Iris pigment epithelial cell (primary cell): ENCODE data around the gene CENPS.
"Not testable (repeated sequence)": the region's sequence is repeated elsewhere in the genome, so short reads cannot be mapped to it uniquely, and the experiment has no call there.

Experiments used
- DNase-seq: peaks from one replicate; pipeline ENCODE4 v3.0.0-alpha.2; 2011; ENCODE audit warnings: low read depth

The CENPS gene

GRCh38 chr1:10430216-10431069 lies at the start of gene CENPS:
TSS of gene CENPS (plus strand) at chr1:10430433. CDS start at chr1:10430518, 85 bp downstream.
- DNase-seq, result peak; percentile 82

- DNase-seq, result peak; percentile 96
Measured at GRCh38 chr1:10380594-10381275, 49.5 kb upstream of the CENPS start.

GRCh38 chr1:10383630-10384029 lies 46.6 kb upstream of the CENPS start:
- no peak for DNase-seq

- DNase-seq, result no peak
Measured at GRCh38 chr1:10384219-10384618, 46.0 kb upstream of the CENPS start.

- DNase-seq, result no peak
Measured at GRCh38 chr1:10386761-10387676, 43.2 kb upstream of the CENPS start.

GRCh38 chr1:10387677-10388386 lies 42.4 kb upstream of the CENPS start:
- peak; percentile 94 for DNase-seq

GRCh38 chr1:10388387-10388715 lies 41.9 kb upstream of the CENPS start:
- DNase-seq, result no peak

GRCh38 chr1:10389271-10389973 lies 40.8 kb upstream of the CENPS start:
- no peak for DNase-seq

GRCh38 chr1:10396870-10397269 lies 33.4 kb upstream of the CENPS start:
- no peak for DNase-seq

GRCh38 chr1:10398278-10398733 lies 31.9 kb upstream of the CENPS start:
- no peak for DNase-seq

GRCh38 chr1:10398734-10399443 lies 31.3 kb upstream of the CENPS start, which contains the start of gene PGD:
TSS of gene PGD (plus strand) at chr1:10399064. CDS start at chr1:10399118, 54 bp downstream.
- DNase-seq, result peak; percentile 99

- DNase-seq, result peak; percentile 62
Measured at GRCh38 chr1:10399444-10399941, 30.7 kb upstream of the CENPS start.

GRCh38 chr1:10400013-10400412 lies 30.2 kb upstream of the CENPS start:
- no peak for DNase-seq

GRCh38 chr1:10401281-10401680 lies 29.0 kb upstream of the CENPS start:
- peak; percentile 73 for DNase-seq

GRCh38 chr1:10402729-10403274 lies 27.4 kb upstream of the CENPS start:
- DNase-seq, result peak; percentile 91

GRCh38 chr1:10407201-10407600 lies 23.0 kb upstream of the CENPS start:
- DNase-seq, result no peak

- peak; percentile 94 for DNase-seq
Measured at GRCh38 chr1:10415211-10415930, 14.9 kb upstream of the CENPS start.

GRCh38 chr1:10415967-10416366 lies 14.3 kb upstream of the CENPS start:
- DNase-seq, result not testable (repeated sequence)

GRCh38 chr1:10418741-10419140 lies 11.5 kb upstream of the CENPS start:
- DNase-seq, result not testable (repeated sequence)
